GM12865 (cell line): ENCODE measurements around the gene HCFC2.

ENCODE experiments used
- DNase-seq: peaks from one replicate; pipeline ENCODE4 v3.0.0; 2010; ENCODE audit warnings: low read depth
- H3K4me3 ChIP-seq: 2 replicates; pipeline ENCODE4 v1.5.1; 2011; ENCODE audit warnings: mild to moderate bottlenecking, low read depth, low read length, control low read depth
- TF ChIP-seq, protein P1 (sequence below): IDR thresholded peaks from 2 replicates; pipeline ENCODE4 v1.5.1; 2011; ENCODE audit warnings: low read length, control low read depth, low read depth, inconsistent platforms; ENCODE audit not compliant: insufficient read depth; ENCODE audit errors: missing control alignments

The HCFC2 gene

DNA sequence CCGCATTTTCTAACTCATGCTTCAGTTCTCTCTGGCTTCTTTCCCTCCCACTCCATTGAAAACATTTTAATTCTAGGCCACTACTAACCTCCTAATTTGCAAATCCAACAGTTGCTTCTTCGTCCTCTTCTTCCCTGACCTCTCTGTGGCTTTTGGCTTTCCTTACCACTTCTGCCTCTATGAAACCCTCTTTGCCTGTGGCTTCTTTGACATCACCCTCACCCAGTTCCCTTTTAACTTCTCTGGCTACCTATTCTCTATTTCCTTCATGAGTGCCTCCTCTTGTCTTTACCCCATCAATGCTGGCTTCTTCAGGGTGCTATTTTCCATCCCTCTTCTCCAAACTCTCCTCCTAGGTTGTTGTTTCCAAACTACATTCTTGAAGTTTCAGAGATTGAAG lies 4.4 kb upstream of the HCFC2 start:
- no peak overlapping the region for H3K4me3 ChIP-seq
- DNase-seq = no peak
- TF ChIP-seq, protein P1, sequence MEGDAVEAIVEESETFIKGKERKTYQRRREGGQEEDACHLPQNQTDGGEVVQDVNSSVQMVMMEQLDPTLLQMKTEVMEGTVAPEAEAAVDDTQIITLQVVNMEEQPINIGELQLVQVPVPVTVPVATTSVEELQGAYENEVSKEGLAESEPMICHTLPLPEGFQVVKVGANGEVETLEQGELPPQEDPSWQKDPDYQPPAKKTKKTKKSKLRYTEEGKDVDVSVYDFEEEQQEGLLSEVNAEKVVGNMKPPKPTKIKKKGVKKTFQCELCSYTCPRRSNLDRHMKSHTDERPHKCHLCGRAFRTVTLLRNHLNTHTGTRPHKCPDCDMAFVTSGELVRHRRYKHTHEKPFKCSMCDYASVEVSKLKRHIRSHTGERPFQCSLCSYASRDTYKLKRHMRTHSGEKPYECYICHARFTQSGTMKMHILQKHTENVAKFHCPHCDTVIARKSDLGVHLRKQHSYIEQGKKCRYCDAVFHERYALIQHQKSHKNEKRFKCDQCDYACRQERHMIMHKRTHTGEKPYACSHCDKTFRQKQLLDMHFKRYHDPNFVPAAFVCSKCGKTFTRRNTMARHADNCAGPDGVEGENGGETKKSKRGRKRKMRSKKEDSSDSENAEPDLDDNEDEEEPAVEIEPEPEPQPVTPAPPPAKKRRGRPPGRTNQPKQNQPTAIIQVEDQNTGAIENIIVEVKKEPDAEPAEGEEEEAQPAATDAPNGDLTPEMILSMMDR = no peak

DNA sequence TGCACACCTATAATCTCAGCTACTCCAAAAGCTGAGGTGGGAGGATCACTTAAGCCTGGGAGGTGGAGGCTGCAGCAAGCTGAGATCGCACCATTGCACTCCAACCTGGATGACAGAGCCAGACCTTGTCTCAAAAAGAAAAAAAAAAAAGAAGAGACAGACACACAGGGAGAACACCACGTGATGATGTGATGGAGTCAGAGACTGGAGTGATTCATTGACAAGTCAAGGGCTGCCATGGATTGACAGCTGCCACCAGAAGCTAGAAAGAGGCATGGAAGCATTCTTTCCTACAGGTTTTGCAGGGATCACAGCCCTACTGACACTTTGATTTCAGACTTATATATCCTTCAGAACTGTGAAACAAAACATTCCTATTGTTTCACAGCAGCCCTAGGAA lies 3.5 kb upstream of the HCFC2 start:
- no peak for DNase-seq
- H3K4me3 ChIP-seq = no peak overlapping the region
- TF ChIP-seq, protein P1 = no peak

DNA sequence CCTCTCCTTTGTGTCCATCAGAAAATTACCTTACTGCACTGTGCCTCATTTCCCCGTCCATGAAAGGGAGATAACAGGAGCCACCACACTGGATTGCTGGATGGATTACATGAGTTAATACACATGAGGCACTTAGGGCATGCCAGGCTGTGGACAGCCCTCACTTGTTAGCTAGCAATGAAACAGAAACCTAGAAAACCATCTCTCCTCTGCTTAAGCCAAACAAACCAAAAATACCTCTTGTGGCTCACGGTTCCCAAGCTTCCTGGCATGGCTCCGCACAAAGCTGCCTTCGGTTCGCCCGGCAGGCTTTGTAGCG lies 660 bp upstream of the HCFC2 start:
- peak overlapping the region; percentile 93 for H3K4me3 ChIP-seq
- TF ChIP-seq, protein P1 = no peak
- DNase-seq = peak; percentile 55

GRCh38 chr12:104064842-104065427 lies 604 bp downstream of the HCFC2 start:
- H3K4me3 ChIP-seq = peak overlapping the region; percentile 93
- peak; percentile 21 for DNase-seq
- TF ChIP-seq, protein P1 = no peak

- no peak for DNase-seq
- TF ChIP-seq, protein P1 = no peak
Observed at GRCh38 chr12:104072099-104072498, 7.8 kb downstream of the HCFC2 start.

GRCh38 chr12:104073699-104074098 lies 9.4 kb downstream of the HCFC2 start:
- TF ChIP-seq, protein P1 = no peak
- no peak for DNase-seq
- H3K4me3 ChIP-seq = no peak overlapping the region

More at GRCh38 chr12:104072099-104072498, 7.8 kb downstream of the HCFC2 start:
- no peak overlapping the region for H3K4me3 ChIP-seq

DNA sequence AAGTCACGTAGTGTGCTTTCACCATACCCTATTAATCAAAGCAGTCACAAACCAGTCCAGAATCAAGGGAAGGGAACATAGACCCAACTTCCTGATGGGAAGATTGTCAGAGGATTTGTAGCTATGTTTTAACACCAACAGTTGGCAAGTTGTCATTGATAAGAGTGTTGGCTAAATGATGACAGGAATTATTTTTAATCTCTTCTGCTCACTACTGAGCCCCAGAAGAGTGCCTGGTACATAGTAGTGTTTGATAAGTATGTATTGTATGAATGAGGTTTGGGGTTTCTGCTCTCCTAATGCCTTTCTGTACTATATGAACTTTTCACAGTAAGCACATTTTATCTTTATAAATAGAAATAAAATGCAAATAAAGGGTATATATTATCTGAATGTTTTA lies 14.7 kb downstream of the HCFC2 start:
- DNase-seq = no peak
- H3K4me3 ChIP-seq = no peak overlapping the region
- TF ChIP-seq, protein P1 = no peak
